HG02981 (cell line): ENCODE results near the gene MIPEP.
A peak's percentile ranks its signal among the peaks of the same experiment; 100 is the strongest.

Experiments
- ATAC-seq: cut with Tn5 transposase; IDR thresholded peaks from one replicate; pipeline ENCODE4 v1.9.1; 2021; ENCODE audit warnings: mild to moderate bottlenecking, moderate library complexity; ENCODE audit not compliant: unreplicated experiment

Gene MIPEP

GRCh38 chr13:23722726-23723453 is 166.3 kb downstream of the MIPEP start:
- no peak for ATAC-seq

- no peak for ATAC-seq
These were observed 170.2 kb downstream of the MIPEP start for GRCh38 chr13:23718996-23719395.

GRCh38 chr13:23716401-23716800 is 172.8 kb downstream of the MIPEP start:
- ATAC-seq: no peak

DNA sequence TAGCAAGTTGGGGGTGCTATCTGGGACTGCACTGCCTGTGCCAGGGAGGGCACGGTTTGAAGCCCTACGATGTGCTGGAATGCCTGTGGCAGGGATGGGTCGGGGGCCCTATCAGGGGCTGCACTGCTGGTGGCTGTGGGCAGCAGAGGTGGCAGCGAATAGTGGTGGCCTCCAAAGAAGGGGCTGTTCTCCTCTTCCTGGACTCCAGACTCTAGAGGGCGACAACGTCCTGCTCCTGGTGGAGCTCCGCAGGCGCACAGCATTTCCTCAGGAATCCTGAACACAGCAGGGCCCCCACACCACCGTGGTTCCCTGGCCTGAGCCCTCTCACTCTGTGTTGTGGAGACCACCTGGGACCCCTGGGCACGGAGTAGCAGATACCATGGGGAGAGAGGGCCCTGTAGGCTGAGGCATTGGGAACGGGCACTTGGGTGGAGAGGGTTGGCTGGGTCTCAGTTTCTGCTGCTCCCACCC is 173.4 kb downstream of the MIPEP start:
- ATAC-seq: no peak

GRCh38 chr13:23715092-23715761 is 174.0 kb downstream of the MIPEP start:
- ATAC-seq: no peak

GRCh38 chr13:23714672-23715071 is 174.5 kb downstream of the MIPEP start:
- no peak for ATAC-seq

DNA sequence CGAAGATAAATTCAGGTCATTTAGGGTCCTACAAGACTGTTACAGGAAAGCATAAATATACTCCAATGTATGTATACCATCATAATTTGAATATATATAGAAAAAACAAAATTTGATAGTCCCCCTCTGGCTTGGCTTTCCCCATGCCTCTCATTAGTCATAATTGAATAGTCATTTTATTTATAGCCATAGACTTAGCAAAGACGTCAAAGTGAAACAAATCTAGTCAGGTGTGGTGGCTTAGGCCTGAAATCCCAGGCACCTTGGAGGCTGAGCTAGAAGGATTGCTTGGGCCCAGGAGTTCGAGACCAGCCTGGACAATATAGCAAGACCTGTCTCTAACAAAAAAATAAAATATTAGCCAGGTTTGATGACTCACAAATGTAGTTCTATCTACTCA is 177.8 kb downstream of the MIPEP start:
- no peak for ATAC-seq

GRCh38 chr13:23710366-23710765 is 178.8 kb downstream of the MIPEP start:
- no peak for ATAC-seq

- no peak for ATAC-seq
These were observed 179.7 kb downstream of the MIPEP start for GRCh38 chr13:23709536-23709935.

GRCh38 chr13:23707674-23708073 is 181.5 kb downstream of the MIPEP start:
- ATAC-seq: no peak

DNA sequence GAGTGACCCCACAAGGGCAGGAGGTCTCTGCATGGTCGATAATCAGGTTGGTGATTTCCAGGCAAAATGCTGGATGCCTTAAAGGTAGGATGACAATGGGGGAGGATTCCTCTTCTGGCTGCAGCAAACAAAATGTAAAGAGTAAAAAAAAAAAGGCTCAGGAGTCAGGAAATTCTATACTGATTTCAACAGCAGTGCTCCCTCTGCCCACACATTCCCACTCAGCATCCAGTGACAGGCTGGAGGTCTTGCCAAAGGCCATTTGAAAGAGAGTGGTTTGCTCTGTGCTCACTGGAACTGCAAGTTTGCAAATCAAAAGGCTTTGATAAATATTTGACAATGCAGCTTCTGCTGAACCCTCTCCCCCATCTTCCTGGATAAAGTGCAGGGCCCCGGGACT is 183.6 kb downstream of the MIPEP start:
- no peak for ATAC-seq

GRCh38 chr13:23703246-23703860 is 185.8 kb downstream of the MIPEP start:
- no peak for ATAC-seq

GRCh38 chr13:23701636-23702035 is 187.6 kb downstream of the MIPEP start:
- ATAC-seq: no peak

GRCh38 chr13:23701186-23701585 is 188.0 kb downstream of the MIPEP start:
- ATAC-seq: no peak

DNA sequence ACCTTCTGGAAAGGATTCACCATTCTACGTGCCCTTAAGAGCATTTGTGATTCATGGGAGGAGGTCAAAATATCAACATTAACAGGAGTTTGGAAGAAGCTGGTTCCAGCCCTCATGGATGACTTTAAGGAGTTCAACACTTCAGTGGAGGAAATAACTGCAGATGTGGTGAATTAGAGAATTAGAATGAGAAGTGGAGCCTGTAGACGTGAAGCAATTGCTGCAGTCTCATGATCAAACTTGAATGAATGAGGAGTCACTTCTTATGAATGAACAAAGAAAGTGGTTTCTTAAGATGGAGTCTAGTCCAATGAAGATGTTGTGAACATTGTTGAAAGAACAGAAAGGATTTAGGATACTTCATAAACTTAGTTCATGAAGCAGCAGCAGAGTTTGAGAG is 189.9 kb downstream of the MIPEP start:
- no peak for ATAC-seq

DNA sequence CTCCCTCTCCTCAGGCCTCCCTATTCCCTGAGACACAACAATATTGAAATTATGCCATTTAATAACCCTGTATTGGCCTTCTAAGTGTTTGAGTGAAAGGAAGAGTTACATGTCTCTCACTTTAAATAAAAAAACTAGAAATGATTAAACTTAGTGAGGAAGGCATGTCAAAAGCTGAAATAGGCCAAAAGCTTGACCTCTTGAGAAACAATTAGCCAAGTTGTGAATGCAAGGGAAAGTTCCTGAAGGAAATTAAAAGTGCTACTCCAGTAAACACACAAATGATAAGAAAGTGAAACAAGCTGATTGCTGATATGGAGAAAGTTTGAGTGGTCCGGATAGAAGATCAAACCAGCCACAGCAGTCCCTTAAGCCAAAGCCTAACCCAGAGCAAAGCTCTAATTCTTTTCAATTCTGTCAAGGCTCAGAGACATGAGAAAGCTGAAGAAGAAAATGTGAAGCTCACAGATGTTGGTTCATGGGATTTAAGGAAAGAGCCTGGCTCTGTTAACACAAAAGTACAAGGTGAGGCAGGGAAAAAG is 191.4 kb downstream of the MIPEP start:
- no peak for ATAC-seq

GRCh38 chr13:23696610-23697009 is 192.6 kb downstream of the MIPEP start:
- ATAC-seq: no peak

DNA sequence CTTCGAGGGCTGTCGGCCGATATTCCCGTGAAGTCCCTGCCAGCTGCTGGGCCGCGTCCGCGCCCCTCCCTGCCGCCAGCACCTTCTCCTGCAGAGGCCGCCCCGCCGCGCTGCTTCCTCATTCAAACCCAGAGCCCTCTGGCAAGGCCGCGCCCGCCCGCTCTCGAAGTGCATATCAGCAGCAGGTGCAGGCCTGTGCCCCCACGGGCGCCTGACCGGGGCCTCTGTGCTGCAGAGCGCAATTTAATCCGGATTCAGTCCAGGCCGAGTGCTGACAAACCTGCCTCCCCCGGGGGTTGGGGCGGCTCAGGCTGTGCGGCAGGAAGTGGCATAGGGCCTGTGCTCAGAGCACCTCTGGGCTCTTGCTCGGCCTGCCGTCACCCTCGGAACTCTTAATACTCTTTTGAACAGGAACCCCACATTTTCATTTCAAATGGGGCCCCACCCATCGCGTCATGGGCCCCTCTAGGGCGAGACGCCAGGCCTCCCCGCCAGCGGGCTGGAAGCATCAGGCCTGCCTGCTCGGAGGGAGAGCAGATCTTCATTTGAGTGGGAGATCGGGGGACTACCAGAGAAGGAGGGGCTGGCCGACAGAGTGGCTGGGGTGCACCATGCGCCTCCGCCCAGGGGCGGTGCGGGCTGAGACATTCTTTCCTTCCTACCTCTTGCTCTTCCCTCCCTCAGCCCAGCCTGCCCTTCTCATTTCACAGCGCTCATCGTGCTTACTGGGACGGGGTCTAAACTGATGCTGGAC is 193.3 kb downstream of the MIPEP start:
- ATAC-seq: peak; percentile 92

- no peak for ATAC-seq
These were observed 194.0 kb downstream of the MIPEP start for GRCh38 chr13:23695196-23695595.

DNA sequence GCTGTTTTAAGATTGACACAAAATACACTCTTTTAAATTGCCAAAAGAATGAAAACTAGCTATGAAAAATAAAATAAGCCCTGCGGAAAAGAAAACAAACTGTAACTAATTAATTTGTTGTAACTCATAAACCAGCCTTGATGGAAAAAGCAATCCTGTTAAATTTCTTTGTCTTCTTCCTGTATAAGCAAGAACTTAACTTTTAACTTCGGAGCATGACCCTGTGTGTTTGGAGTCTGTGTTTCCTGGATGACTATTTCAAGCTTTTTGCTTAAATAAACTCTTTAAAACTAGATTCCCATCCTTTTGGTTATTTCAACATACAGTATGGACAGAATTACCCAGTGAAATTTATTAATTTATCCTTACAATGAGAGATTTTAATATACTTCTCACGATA is 196.4 kb downstream of the MIPEP start:
- no peak for ATAC-seq

GRCh38 chr13:23690668-23691067 is 198.5 kb downstream of the MIPEP start:
- no peak for ATAC-seq
